ENCODE data around the gene DLGAP4. TPM values are rescaled to one million over a fixed set of nuclear protein-coding genes. Genes with fewer than 3 reads are reported as not detected.

The DLGAP4 gene
- polyA plus RNA-seq, 1 of the 3 experiments (the other 2 are of a cell fraction): 31.2 TPM

- H3K79me2 ChIP-seq (ENCODE audit: insufficient read depth): peaks cover 100% of the 10 kb centered on the region
- ChIA-PET CTCF (interaction anchor here (1.0 to 1.6 kb wide), 3 partner anchors 11 to 199 kb away, joined by 3 to 5 read pairs (median 3); no protein-coding TSS in a partner anchor), POLR2A (interaction anchor here (1.1 kb wide), 1 partner anchor 18 kb away, joined by 3 read pairs; no protein-coding TSS in a partner anchor)
These were observed 178.0 kb downstream of the DLGAP4 start for GRCh38 chr20:36483919-36484808.

GRCh38 chr20:36485286-36485685, 179.1 kb downstream of the DLGAP4 start:
- peaks cover 100% of the 10 kb centered on the region for H4K20me1 ChIP-seq (ENCODE audit: insufficient read depth)
- WGBS (ENCODE audit: low lambda C conversion rate): 96% methylated on average over 3 of the region's 3 CpGs

More at GRCh38 chr20:36483919-36484808, 178.0 kb downstream of the DLGAP4 start:
- Histone ChIP-seq H3K36me3 (replicated peaks in 1 of 2; ENCODE audit: control insufficient read depth in 1 of 2, insufficient read depth in 2 of 2, low read length in 1 of 2) (peaks cover 0 to 7% of the 10 kb centered on the region in 2 experiments), H3K4me3 (ENCODE audit: low read depth in 2 of 2, low read length in 1 of 2) (no peak overlapping the region), H3K9ac (no peak overlapping the region), H2AFZ (ENCODE audit: low read depth) (no peak overlapping the region), H4K20me1 (ENCODE audit: insufficient read depth) (peaks cover 100% of the 10 kb centered on the region), H3K9me2 (no peaks in the 10 kb centered on the region), H3K4me1 (ENCODE audit: control insufficient read depth in 1 of 2, insufficient read depth in 2 of 2, low read depth in 1 of 2, low read length in 1 of 2) (peaks cover 16 to 68% of the 10 kb centered on the region in 2 experiments; a peak in 3 of 4 replicates), H3F3A (replicated peaks; ENCODE audit: insufficient read depth) (peaks cover 6% of the 10 kb centered on the region), H3K27me3 (ENCODE audit: insufficient read depth) (no peaks in the 10 kb centered on the region), H3K27ac (ENCODE audit: low read depth in 2 of 2, low read length in 1 of 2) (peak overlapping the region; percentile 9 to 90; a peak in 3 of 4 replicates), H3K4me2 (no peak overlapping the region), H3K9me3 (no peaks in the 10 kb centered on the region)
- WGBS (ENCODE audit: low lambda C conversion rate): 83% methylated on average over 7 of the region's 8 CpGs
- 0 out of 2 replicates have a peak, but pooled peaks have one; percentile 22 for TF ChIP-seq RFX5 (IDR thresholded peaks at IDR 0.05; ENCODE audit: low read length)
- no peak for TF ChIP-seq TAF1 (IDR thresholded peaks at IDR 0.05; ENCODE audit: borderline replicate concordance, low read depth, low read length)
- DNase-seq: peak; percentile 63

More at GRCh38 chr20:36485286-36485685, 179.1 kb downstream of the DLGAP4 start:
- H3K27ac ChIP-seq (ENCODE audit: low read depth in 2 of 2, low read length in 1 of 2): peak overlapping the region in 1 of 2 experiments; percentile 90; a peak in 1 of 4 replicates
- peaks cover 0 to 7% of the 10 kb centered on the region in 2 experiments for H3K36me3 ChIP-seq (replicated peaks in 1 of 2; ENCODE audit: control insufficient read depth in 1 of 2, insufficient read depth in 2 of 2, low read length in 1 of 2)
- no peaks in the 10 kb centered on the region for H3K27me3 ChIP-seq (ENCODE audit: insufficient read depth)
- no peak overlapping the region for H3K4me2 ChIP-seq
- H3F3A ChIP-seq (replicated peaks; ENCODE audit: insufficient read depth): peaks cover 3% of the 10 kb centered on the region
- TF ChIP-seq MAX (IDR thresholded peaks at IDR 0.05; ENCODE audit: low read depth) (no peak), TCF12 (IDR thresholded peaks at IDR 0.05) (no peak), REST (IDR thresholded peaks at IDR 0.05; ENCODE audit: low read depth, low read length) (no peak), EZH2phosphoT487 (IDR thresholded peaks at IDR 0.05; ENCODE audit: borderline replicate concordance, low read depth) (no peak), RCOR1 (IDR thresholded peaks at IDR 0.05; ENCODE audit: low read length) (no peak), TAF1 (IDR thresholded peaks at IDR 0.05; ENCODE audit: borderline replicate concordance, low read depth, low read length) (no peak), YY1 (IDR thresholded peaks at IDR 0.05; ENCODE audit: low read depth) (no peak), FOXJ3 (CRISPR knock-in tag; IDR thresholded peaks at IDR 0.05) (no peak), RAD21 (IDR thresholded peaks at IDR 0.05; ENCODE audit: low read length) (no peak)
- TF ChIP-seq, protein P1, sequence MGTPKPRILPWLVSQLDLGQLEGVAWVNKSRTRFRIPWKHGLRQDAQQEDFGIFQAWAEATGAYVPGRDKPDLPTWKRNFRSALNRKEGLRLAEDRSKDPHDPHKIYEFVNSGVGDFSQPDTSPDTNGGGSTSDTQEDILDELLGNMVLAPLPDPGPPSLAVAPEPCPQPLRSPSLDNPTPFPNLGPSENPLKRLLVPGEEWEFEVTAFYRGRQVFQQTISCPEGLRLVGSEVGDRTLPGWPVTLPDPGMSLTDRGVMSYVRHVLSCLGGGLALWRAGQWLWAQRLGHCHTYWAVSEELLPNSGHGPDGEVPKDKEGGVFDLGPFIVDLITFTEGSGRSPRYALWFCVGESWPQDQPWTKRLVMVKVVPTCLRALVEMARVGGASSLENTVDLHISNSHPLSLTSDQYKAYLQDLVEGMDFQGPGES (IDR thresholded peaks at IDR 0.05; ENCODE audit: low read depth, low read length): no peak
- H3K79me2 ChIP-seq (ENCODE audit: insufficient read depth): peaks cover 100% of the 10 kb centered on the region
- H3K9ac ChIP-seq: no peak overlapping the region
- no peak for DNase-seq
- H3K9me2 ChIP-seq: no peaks in the 10 kb centered on the region
- H3K4me1 ChIP-seq (ENCODE audit: control insufficient read depth in 1 of 2, insufficient read depth in 2 of 2, low read depth in 1 of 2, low read length in 1 of 2): peaks cover 16 to 63% of the 10 kb centered on the region in 2 experiments; a peak in 3 of 4 replicates
- no peak overlapping the region for H3K4me3 ChIP-seq (ENCODE audit: low read depth in 2 of 2, low read length in 1 of 2)
- no peak overlapping the region for H2AFZ ChIP-seq (ENCODE audit: low read depth)
- no peaks in the 10 kb centered on the region for H3K9me3 ChIP-seq
- POLR2A ChIA-PET: no interaction called here
- CTCF ChIA-PET: interaction anchor here (0.6 to 1.6 kb wide), 3 partner anchors 10 to 93 kb away, joined by 3 to 5 read pairs (median 3); no protein-coding TSS in a partner anchor

Data from SK-N-SH (cell line).